Ascending aorta (tissue), 2 donors: ENCODE measurements around the gene TMEM9. TPM values are rescaled to one million over a fixed set of nuclear protein-coding genes. Genes with fewer than 3 reads are reported as not detected.

ENCODE experiments used
- DNase-seq, 2 donors: peaks; one replicate each; pipeline ENCODE4 v3.0.0-alpha.2; 2019; ENCODE audit warnings: low spot score in 2 of 2
- H3K27ac ChIP-seq, 2 donors: fragments of 200-600 bp; sonication (generic); one replicate each; pipeline ENCODE4 v1.5.1; 2016 to 2017; ENCODE audit warnings: mild to moderate bottlenecking in 1 of 2
- H3K27me3 ChIP-seq: fragments of 200-600 bp; sonication (generic); one replicate; pipeline ENCODE4 v1.5.1; 2017
- H3K36me3 ChIP-seq, 2 donors: fragments of 200-600 bp; sonication (generic); one replicate each; pipeline ENCODE4 v1.5.1; 2016
- H3K4me1 ChIP-seq, 2 donors: fragments of 200-600 bp; sonication (generic); one replicate each; pipeline ENCODE4 v1.5.1; 2016 to 2017; ENCODE audit warnings: mild to moderate bottlenecking in 1 of 2
- H3K4me3 ChIP-seq, 2 donors: fragments of 200-600 bp; sonication (generic); one replicate each; pipeline ENCODE4 v1.5.1; 2016 to 2017; ENCODE audit warnings: mild to moderate bottlenecking in 1 of 2
- H3K9me3 ChIP-seq, 2 donors: fragments of 200-600 bp; sonication (generic); one replicate each; pipeline ENCODE4 v1.5.1; 2016
- CTCF ChIP-seq, 3 experiments: fragments of 200-600 bp in 2 of 3; fragments of 450-650 bp in 1 of 3; sonication (generic) in 2 of 3; IDR thresholded peaks; one replicate each; pipeline ENCODE4 v1.5.1; 2016 to 2019; ENCODE audit warnings: antibody characterized with exemption in 3 of 3, mild to moderate bottlenecking in 1 of 3, moderate library complexity in 1 of 3
- intact Hi-C: fragments of 100-400 bp; cut with DNase I; formaldehyde crosslinking; loops from one replicate; pipeline ENCODE4 v1.15.1; 2023
- total RNA-seq: library from RNA; depleted of rRNA; stranded (reverse); fragments of >200 nt; gene quantifications from one replicate; pipeline ENCODE4 v1.1.0, GENCODE V29; 2016

The TMEM9 gene
- total RNA-seq, 1 donor from 2014 or later: 45.8 TPM

GRCh38 chr1:201140941-201141260 is 13.4 kb downstream of the TMEM9 start:
- no peaks in the 10 kb centered on the region for H3K27me3 ChIP-seq
- intact Hi-C loops: no loop called here
- TF ChIP-seq CTCF (IDR thresholded peaks at IDR 0.05): no peak
- no peaks in the 10 kb centered on the region for H3K9me3 ChIP-seq
- peaks cover 48 to 56% of the 10 kb centered on the region in 2 donors for H3K36me3 ChIP-seq
- H3K4me3 ChIP-seq: no peak overlapping the region
- no peak overlapping the region for H3K27ac ChIP-seq
- no peak for DNase-seq
- peaks cover 0 to 13% of the 10 kb centered on the region in 2 donors for H3K4me1 ChIP-seq

- Histone ChIP-seq H3K9me3 (no peaks in the 10 kb centered on the region), H3K27me3 (no peaks in the 10 kb centered on the region), H3K4me3 (no peak overlapping the region), H3K27ac (no peak overlapping the region), H3K36me3 (peaks cover 43 to 56% of the 10 kb centered on the region in 2 donors), H3K4me1 (peaks cover 0 to 13% of the 10 kb centered on the region in 2 donors)
- no peak for TF ChIP-seq CTCF (IDR thresholded peaks at IDR 0.05)
- intact Hi-C loops: no loop called here
- no peak for DNase-seq
Observed at GRCh38 chr1:201140235-201140940, 13.9 kb downstream of the TMEM9 start.

GRCh38 chr1:201139756-201140155 is 14.5 kb downstream of the TMEM9 start:
- H3K9me3 ChIP-seq: no peaks in the 10 kb centered on the region
- no peaks in the 10 kb centered on the region for H3K27me3 ChIP-seq
- H3K4me1 ChIP-seq: peaks cover 0 to 13% of the 10 kb centered on the region in 2 donors
- intact Hi-C loops: loop anchor here (5.0 kb wide), 1 partner anchor 33 kb away; no protein-coding TSS in a partner anchor
- H3K4me3 ChIP-seq: no peak overlapping the region
- no peak for DNase-seq
- peaks cover 43 to 56% of the 10 kb centered on the region in 2 donors for H3K36me3 ChIP-seq
- TF ChIP-seq CTCF (IDR thresholded peaks at IDR 0.05): no peak
- H3K27ac ChIP-seq: no peak overlapping the region

GRCh38 chr1:201139306-201139705 is 15.0 kb downstream of the TMEM9 start:
- Histone ChIP-seq H3K27me3 (no peaks in the 10 kb centered on the region), H3K36me3 (peaks cover 43 to 56% of the 10 kb centered on the region in 2 donors), H3K27ac (no peak overlapping the region), H3K9me3 (no peaks in the 10 kb centered on the region), H3K4me3 (no peak overlapping the region), H3K4me1 (peaks cover 0 to 13% of the 10 kb centered on the region in 2 donors)
- DNase-seq: no peak
- intact Hi-C loops: loop anchor here (5.0 kb wide), 1 partner anchor 33 kb away; no protein-coding TSS in a partner anchor
- no peak for TF ChIP-seq CTCF (IDR thresholded peaks at IDR 0.05)

- H3K27ac ChIP-seq: peak overlapping the region; percentile 62 to 78
- TF ChIP-seq CTCF (IDR thresholded peaks at IDR 0.05): no peak
- H3K9me3 ChIP-seq: no peaks in the 10 kb centered on the region
- no peak overlapping the region for H3K4me3 ChIP-seq
- DNase-seq: no peak
- H3K36me3 ChIP-seq: peaks cover 39 to 53% of the 10 kb centered on the region in 2 donors
- intact Hi-C loops: loop anchor here (5.0 kb wide), 1 partner anchor 34 kb away; no protein-coding TSS in a partner anchor
- H3K27me3 ChIP-seq: no peaks in the 10 kb centered on the region
- H3K4me1 ChIP-seq: peaks cover 0 to 13% of the 10 kb centered on the region in 2 donors
Observed at GRCh38 chr1:201138311-201138840, 15.9 kb downstream of the TMEM9 start.
